AG04449 (cell line): ENCODE measurements around the gene PDE4D.

ENCODE experiments used
- CTCF ChIA-PET: fragments of 350-600 bp; formaldehyde crosslinking; extraction: SDS; loops from one replicate; lab custom pipeline; 2021; ENCODE audit warnings: antibody characterized with exemption; lab: Yijun Ruan, JAX
- POLR2A ChIA-PET: fragments of 400-600, 350-600 bp; formaldehyde crosslinking; extraction: SDS; loops from one replicate; lab custom pipeline; 2020; ENCODE audit warnings: antibody characterized with exemption, inconsistent platforms; lab: Yijun Ruan, JAX
- DNase-seq: peaks from one replicate; pipeline ENCODE4 v3.0.0-alpha.2; 2010; ENCODE audit warnings: low read depth, low spot score
- H3K4me3 ChIP-seq: 2 replicates; pipeline ENCODE4 v1.5.1; 2011; ENCODE audit warnings: low read depth, mild to moderate bottlenecking, control low read depth, low read length
- CTCF ChIP-seq: IDR thresholded peaks from one replicate; pipeline ENCODE4 v1.5.1; 2011; ENCODE audit warnings: mild to moderate bottlenecking, moderate library complexity, low read length, control low read depth, inconsistent platforms; ENCODE audit not compliant: insufficient read depth; ENCODE audit errors: missing control alignments

Gene PDE4D

GRCh38 chr5:59830536-59831200, 62.9 kb downstream of the PDE4D start:
- ChIA-PET CTCF (interaction anchor here (1.5 kb wide), 1 partner anchor 9 kb away, joined by 5 read pairs; no protein-coding TSS in a partner anchor), POLR2A (no interaction called here)
- DNase-seq, result no peak
- no peak overlapping the region for H3K4me3 ChIP-seq
- TF ChIP-seq CTCF, result no peak

- H3K4me3 ChIP-seq, result no peak overlapping the region
- no peak for TF ChIP-seq CTCF
- ChIA-PET CTCF (no interaction called here), POLR2A (no interaction called here)
- DNase-seq, result no peak
These were observed 63.6 kb downstream of the PDE4D start for GRCh38 chr5:59829922-59830321.

GRCh38 chr5:59829386-59829785, 64.1 kb downstream of the PDE4D start:
- peak; percentile 67 for DNase-seq
- no peak overlapping the region for H3K4me3 ChIP-seq
- CTCF ChIA-PET, result no interaction called here
- no peak for TF ChIP-seq CTCF
- POLR2A ChIA-PET, result no interaction called here

- ChIA-PET CTCF (interaction anchor here (1.7 kb wide), 1 partner anchor 19 kb away, joined by 9 read pairs; no protein-coding TSS in a partner anchor), POLR2A (no interaction called here)
- DNase-seq, result no peak
These were observed 64.9 kb downstream of the PDE4D start for GRCh38 chr5:59828623-59829022.

GRCh38 chr5:59826996-59827395, 66.5 kb downstream of the PDE4D start:
- DNase-seq, result no peak
- TF ChIP-seq CTCF, result no peak
- POLR2A ChIA-PET, result no interaction called here
- CTCF ChIA-PET, result interaction anchor here (1.2 to 1.7 kb wide), 2 partner anchors 17 to 96 kb away, joined by 3 to 9 read pairs; no protein-coding TSS in a partner anchor
- no peak overlapping the region for H3K4me3 ChIP-seq

More at GRCh38 chr5:59828623-59829022, 64.9 kb downstream of the PDE4D start:
- no peak for TF ChIP-seq CTCF
- no peak overlapping the region for H3K4me3 ChIP-seq

- H3K4me3 ChIP-seq, result no peak overlapping the region
- DNase-seq, result no peak
- ChIA-PET POLR2A (no interaction called here), CTCF (interaction anchor here (1.7 to 4.8 kb wide), 2 partner anchors 9 to 13 kb away, joined by 7 to 35 read pairs; no protein-coding TSS in a partner anchor)
- TF ChIP-seq CTCF, result no peak
These were observed 70.1 kb downstream of the PDE4D start for GRCh38 chr5:59823420-59823819.
